ENCODE results near the gene CGREF1. TPM values are rescaled to one million over a fixed set of nuclear protein-coding genes. Genes with fewer than 3 reads are reported as not detected.

The CGREF1 gene
- total RNA-seq, 2 experiments from 2014 or later: 3.7 to 4.3 TPM

DNA sequence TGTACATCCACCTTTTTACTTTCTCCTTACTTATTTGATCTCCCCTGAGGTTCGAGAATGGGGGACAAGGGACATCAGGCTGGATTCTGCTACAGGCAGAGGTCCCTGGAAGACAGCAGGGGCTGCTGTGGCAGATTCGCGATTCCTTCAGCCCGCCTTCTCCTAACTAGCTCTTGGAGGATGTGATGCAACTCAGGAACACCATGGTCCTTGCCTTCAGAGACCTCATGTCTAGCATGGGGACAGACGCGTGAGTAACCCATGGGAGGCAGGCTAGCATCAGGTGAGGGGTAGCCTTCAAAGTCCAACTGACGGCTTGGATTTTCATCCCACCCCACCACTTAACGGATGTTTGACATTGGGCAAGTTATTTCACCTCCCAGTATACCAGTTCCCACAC is 29.0 kb upstream of the CGREF1 start:
- POLR2A ChIA-PET: interaction anchor here (1.4 kb wide), 1 partner anchor 14 kb away, joined by 3 read pairs; the partner anchor contains the start of gene PREB
- Mint-ChIP-seq H3K4me3 (no peak overlapping the region), H3K9me3 (peaks cover 5% of the 10 kb centered on the region), H3K4me1 (ENCODE audit: low read depth) (no peaks in the 10 kb centered on the region), H3K27ac (no peak overlapping the region), H3K36me3 (ENCODE audit: low read depth) (no peaks in the 10 kb centered on the region), H3K27me3 (peaks cover 3% of the 10 kb centered on the region)
- TF ChIP-seq, protein P1, sequence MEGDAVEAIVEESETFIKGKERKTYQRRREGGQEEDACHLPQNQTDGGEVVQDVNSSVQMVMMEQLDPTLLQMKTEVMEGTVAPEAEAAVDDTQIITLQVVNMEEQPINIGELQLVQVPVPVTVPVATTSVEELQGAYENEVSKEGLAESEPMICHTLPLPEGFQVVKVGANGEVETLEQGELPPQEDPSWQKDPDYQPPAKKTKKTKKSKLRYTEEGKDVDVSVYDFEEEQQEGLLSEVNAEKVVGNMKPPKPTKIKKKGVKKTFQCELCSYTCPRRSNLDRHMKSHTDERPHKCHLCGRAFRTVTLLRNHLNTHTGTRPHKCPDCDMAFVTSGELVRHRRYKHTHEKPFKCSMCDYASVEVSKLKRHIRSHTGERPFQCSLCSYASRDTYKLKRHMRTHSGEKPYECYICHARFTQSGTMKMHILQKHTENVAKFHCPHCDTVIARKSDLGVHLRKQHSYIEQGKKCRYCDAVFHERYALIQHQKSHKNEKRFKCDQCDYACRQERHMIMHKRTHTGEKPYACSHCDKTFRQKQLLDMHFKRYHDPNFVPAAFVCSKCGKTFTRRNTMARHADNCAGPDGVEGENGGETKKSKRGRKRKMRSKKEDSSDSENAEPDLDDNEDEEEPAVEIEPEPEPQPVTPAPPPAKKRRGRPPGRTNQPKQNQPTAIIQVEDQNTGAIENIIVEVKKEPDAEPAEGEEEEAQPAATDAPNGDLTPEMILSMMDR (IDR thresholded peaks at IDR 0.05): no peak
- CTCF ChIA-PET: interaction anchor here (1.3 kb wide), 1 partner anchor 14 kb away, joined by 3 read pairs; the partner anchor contains the start of gene PREB
- intact Hi-C loops (cut with micrococcal nuclease): no loop called here
- ATAC-seq (no peak), DNase-seq (no peak)

DNA sequence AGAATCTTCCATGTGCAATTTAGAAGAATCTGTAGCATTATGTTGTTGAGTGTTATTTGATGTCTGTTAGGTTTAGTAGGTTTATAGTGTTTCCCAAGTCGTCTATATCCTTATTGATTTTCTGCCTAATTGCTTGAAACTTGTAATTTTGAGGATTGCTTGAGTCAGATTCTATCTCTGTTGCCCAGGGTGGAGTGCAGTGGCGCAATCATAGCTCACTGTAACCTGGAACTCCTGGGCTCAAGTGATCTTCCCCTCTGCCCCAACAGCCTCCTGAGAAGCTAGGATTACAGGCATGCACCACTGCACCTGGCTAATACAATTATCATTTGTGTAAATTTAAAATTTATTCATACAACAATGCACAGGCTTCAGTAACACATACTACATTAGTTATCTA is 26.8 kb upstream of the CGREF1 start:
- H3K36me3 Mint-ChIP-seq (ENCODE audit: low read depth): no peaks in the 10 kb centered on the region
- H3K4me3 Mint-ChIP-seq: no peak overlapping the region
- H3K9me3 Mint-ChIP-seq: peaks cover 5% of the 10 kb centered on the region
- ATAC-seq (no peak), DNase-seq (no peak)
- H3K27me3 Mint-ChIP-seq: peaks cover 7% of the 10 kb centered on the region
- CTCF ChIA-PET: no interaction called here
- H3K4me1 Mint-ChIP-seq (ENCODE audit: low read depth): no peaks in the 10 kb centered on the region
- H3K27ac Mint-ChIP-seq: no peak overlapping the region
- TF ChIP-seq, protein P1 (IDR thresholded peaks at IDR 0.05): no peak
- POLR2A ChIA-PET: interaction anchor here (0.8 kb wide), 1 partner anchor 85 kb away, joined by 3 read pairs; no protein-coding TSS in a partner anchor
- intact Hi-C loops (cut with micrococcal nuclease): no loop called here

GRCh38 chr2:27143285-27143684 is 24.4 kb upstream of the CGREF1 start:
- POLR2A ChIA-PET: interaction anchor here (0.5 to 0.8 kb wide), 2 partner anchors 25 to 434 kb away, joined by 3 read pairs; partner anchors contain the start of gene CGREF1
- ATAC-seq (no peak), DNase-seq (no peak)
- TF ChIP-seq, protein P1 (IDR thresholded peaks at IDR 0.05): no peak
- intact Hi-C loops (cut with micrococcal nuclease): no loop called here
- CTCF ChIA-PET: no interaction called here
- Mint-ChIP-seq H3K4me1 (ENCODE audit: low read depth) (no peaks in the 10 kb centered on the region), H3K27me3 (peaks cover 7% of the 10 kb centered on the region), H3K36me3 (ENCODE audit: low read depth) (no peaks in the 10 kb centered on the region), H3K4me3 (no peak overlapping the region), H3K9me3 (peaks cover 5% of the 10 kb centered on the region), H3K27ac (no peak overlapping the region)

- POLR2A ChIA-PET: no interaction called here
These were observed 20.4 kb upstream of the CGREF1 start, which contains the start of gene PRR30 for GRCh38 chr2:27139310-27139709. PRR30 (minus strand) TSS chr2:27139410; CDS start chr2:27138329, 1,081 bp downstream.

GRCh38 chr2:27138111-27138510 is 19.2 kb upstream of the CGREF1 start:
- Mint-ChIP-seq H3K36me3 (ENCODE audit: low read depth) (peaks cover 10% of the 10 kb centered on the region), H3K27ac (no peak overlapping the region), H3K4me3 (no peak overlapping the region), H3K9me3 (peaks cover under 1% of the 10 kb centered on the region), H3K4me1 (ENCODE audit: low read depth) (peaks cover 8% of the 10 kb centered on the region), H3K27me3 (peaks cover 6% of the 10 kb centered on the region)
- no peak for ATAC-seq
- TF ChIP-seq, protein P1 (IDR thresholded peaks at IDR 0.05): no peak
- no peak for DNase-seq
- ChIA-PET POLR2A (interaction anchor here (0.9 kb wide), 1 partner anchor 15 kb away, joined by 3 read pairs; the partner anchor contains the start of gene ABHD1), CTCF (no interaction called here)
- intact Hi-C loops (cut with micrococcal nuclease): no loop called here

More at GRCh38 chr2:27139310-27139709, 20.4 kb upstream of the CGREF1 start, which contains the start of gene PRR30:
- DNase-seq (no peak), ATAC-seq (no peak)
- H3K27ac Mint-ChIP-seq: no peak within 1 kb of the TSS
- H3K36me3 Mint-ChIP-seq (ENCODE audit: low read depth): no peaks in the 10 kb centered on the region
- H3K9me3 Mint-ChIP-seq: peaks cover 5% of the 10 kb centered on the region
- TF ChIP-seq, protein P1 (IDR thresholded peaks at IDR 0.05): no peak
- CTCF ChIA-PET: no interaction called here
- H3K27me3 Mint-ChIP-seq: peaks cover 7% of the 10 kb centered on the region
- intact Hi-C loops (cut with micrococcal nuclease): no loop called here
- H3K4me3 Mint-ChIP-seq: no peak within 1 kb of the TSS
- peaks cover 3% of the 10 kb centered on the region for H3K4me1 Mint-ChIP-seq (ENCODE audit: low read depth)

Data from activated CD8-positive, alpha-beta T cell treated with anti-CD3 and anti-CD28 coated beads for 36 hours (primary cell).